ENCODE results near the gene SLC22A25.
"Not testable (repeated sequence)": the region's sequence is repeated elsewhere in the genome, so short reads cannot be mapped to it uniquely, and the experiment has no call there.

The SLC22A25 gene

DNA sequence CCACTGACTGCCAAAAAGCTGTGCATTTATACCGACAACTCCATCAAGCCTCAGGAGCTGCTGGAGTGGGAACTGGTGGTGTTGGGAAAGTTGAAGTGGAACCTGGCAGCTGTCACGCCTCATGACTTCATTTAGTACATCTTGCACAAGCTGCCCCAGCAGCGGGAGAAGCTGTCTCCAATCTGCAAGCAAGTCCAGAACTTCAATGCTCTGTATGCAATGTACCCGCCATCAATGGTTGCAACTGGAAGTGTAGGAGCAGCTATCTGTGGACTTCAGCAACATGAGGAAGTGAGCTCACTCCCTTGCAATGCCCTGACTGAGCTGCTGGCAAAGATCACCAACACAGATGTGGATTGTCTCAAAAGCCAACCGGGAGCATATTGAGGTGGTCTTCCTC is at the start of gene SLC22A25:
SLC22A25 (minus strand) TSS at position 67 of the 400 bp plus-strand sequence. CDS start 13,947 bp downstream, outside the sequence.
- no peak within 1 kb of the TSS for H3K4me3 Mint-ChIP-seq
- ATAC-seq (no peak), DNase-seq (no peak)
- no peaks in the 10 kb centered on the region for H3K36me3 Mint-ChIP-seq (ENCODE audit: low read depth)
- H3K27me3 Mint-ChIP-seq: peaks cover 12% of the 10 kb centered on the region
- no peak within 1 kb of the TSS for H3K27ac Mint-ChIP-seq
- no peaks in the 10 kb centered on the region for H3K9me3 Mint-ChIP-seq
- H3K4me1 Mint-ChIP-seq: peaks cover 11% of the 10 kb centered on the region

DNA sequence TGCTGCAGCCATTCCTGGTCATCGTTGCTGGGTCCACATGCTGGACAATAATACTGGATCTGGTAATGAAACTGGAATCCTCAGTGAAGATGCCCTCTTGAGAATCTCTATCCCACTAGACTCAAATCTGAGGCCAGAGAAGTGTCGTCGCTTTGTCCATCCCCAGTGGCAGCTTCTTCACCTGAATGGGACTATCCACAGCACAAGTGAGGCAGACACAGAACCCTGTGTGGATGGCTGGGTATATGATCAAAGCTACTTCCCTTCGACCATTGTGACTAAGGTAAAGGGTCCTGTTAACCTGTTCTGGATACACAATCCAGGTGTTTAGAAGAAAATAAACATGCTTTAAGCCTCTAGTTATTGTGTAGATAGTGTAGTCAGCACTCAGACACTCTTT is 46.9 kb upstream of the SLC22A25 start:
- no peak overlapping the region for H3K4me3 Mint-ChIP-seq
- peaks cover 11% of the 10 kb centered on the region for H3K27me3 Mint-ChIP-seq
- DNase-seq (no peak), ATAC-seq (no peak)
- no peaks in the 10 kb centered on the region for H3K36me3 Mint-ChIP-seq (ENCODE audit: low read depth)
- peaks cover 22% of the 10 kb centered on the region for H3K9me3 Mint-ChIP-seq
- H3K27ac Mint-ChIP-seq: no peak overlapping the region
- no peaks in the 10 kb centered on the region for H3K4me1 Mint-ChIP-seq

- ATAC-seq (no peak), DNase-seq (no peak)
- H3K27me3 Mint-ChIP-seq: peaks cover 17% of the 10 kb centered on the region
- no peaks in the 10 kb centered on the region for H3K4me1 Mint-ChIP-seq
- no peaks in the 10 kb centered on the region for H3K36me3 Mint-ChIP-seq (ENCODE audit: low read depth)
- H3K9me3 Mint-ChIP-seq: peaks cover 22% of the 10 kb centered on the region
- H3K4me3 Mint-ChIP-seq: no peak overlapping the region
- no peak overlapping the region for H3K27ac Mint-ChIP-seq
Measured at GRCh38 chr11:63289658-63290057, 46.3 kb upstream of the SLC22A25 start.

- Mint-ChIP-seq H3K27me3 (peaks cover 39% of the 10 kb centered on the region), H3K4me1 (no peaks in the 10 kb centered on the region), H3K9me3 (no peaks in the 10 kb centered on the region), H3K27ac (no peak overlapping the region), H3K36me3 (ENCODE audit: low read depth) (no peaks in the 10 kb centered on the region), H3K4me3 (no peak overlapping the region)
- no peak for DNase-seq
- no peak for ATAC-seq
Measured at GRCh38 chr11:63282579-63282978, 39.2 kb upstream of the SLC22A25 start.

GRCh38 chr11:63280920-63281319 is 37.5 kb upstream of the SLC22A25 start:
- Mint-ChIP-seq H3K27ac (no peak overlapping the region), H3K27me3 (peaks cover 37% of the 10 kb centered on the region)

DNA sequence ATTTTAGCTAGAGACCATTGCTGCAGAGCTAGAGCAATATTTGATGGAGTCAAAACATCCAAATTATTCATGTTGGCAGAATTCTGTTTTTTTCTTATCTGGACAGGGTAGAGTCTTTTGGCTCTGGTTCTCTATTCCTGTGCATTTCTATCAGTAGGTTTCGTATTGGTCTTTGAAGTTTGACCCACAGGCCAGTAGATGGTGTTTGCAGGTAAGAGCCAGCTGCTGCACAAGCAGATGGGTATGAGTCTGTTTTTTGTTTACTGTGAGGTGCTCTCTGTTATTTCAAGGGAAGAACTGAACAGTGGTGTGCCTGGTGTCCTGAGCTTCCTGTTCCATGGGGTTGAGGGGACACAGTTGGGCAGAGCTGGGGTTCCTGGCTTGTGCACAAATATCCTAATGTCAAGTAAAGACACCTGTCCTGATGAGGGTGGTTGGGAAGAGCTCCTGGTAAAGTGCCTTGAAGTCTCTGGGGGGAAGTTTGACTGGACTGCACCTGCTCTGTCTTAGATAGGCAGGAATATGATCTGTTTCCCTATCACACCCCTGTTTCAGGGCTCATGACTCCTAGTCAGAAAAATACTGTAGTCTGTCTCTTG is 34.0 kb upstream of the SLC22A25 start:
- Mint-ChIP-seq H3K4me3 (no peak overlapping the region), H3K9me3 (no peaks in the 10 kb centered on the region), H3K27me3 (peaks cover 18% of the 10 kb centered on the region), H3K36me3 (ENCODE audit: low read depth) (no peaks in the 10 kb centered on the region), H3K27ac (no peak overlapping the region), H3K4me1 (no peaks in the 10 kb centered on the region)
- no peak for ATAC-seq
- DNase-seq: no peak

More at GRCh38 chr11:63280920-63281319, 37.5 kb upstream of the SLC22A25 start:
- ATAC-seq (no peak), DNase-seq (no peak)
- no peak overlapping the region for H3K4me3 Mint-ChIP-seq
- no peaks in the 10 kb centered on the region for H3K36me3 Mint-ChIP-seq (ENCODE audit: low read depth)
- no peaks in the 10 kb centered on the region for H3K9me3 Mint-ChIP-seq
- H3K4me1 Mint-ChIP-seq: no peaks in the 10 kb centered on the region

- H3K4me1 Mint-ChIP-seq: no peaks in the 10 kb centered on the region
- no peak overlapping the region for H3K4me3 Mint-ChIP-seq
- DNase-seq: no peak
- H3K27me3 Mint-ChIP-seq: peaks cover 16% of the 10 kb centered on the region
- no peak for ATAC-seq
- no peaks in the 10 kb centered on the region for H3K9me3 Mint-ChIP-seq
- no peak overlapping the region for H3K27ac Mint-ChIP-seq
- H3K36me3 Mint-ChIP-seq (ENCODE audit: low read depth): no peaks in the 10 kb centered on the region
Measured at GRCh38 chr11:63274776-63275175, 31.4 kb upstream of the SLC22A25 start.

- no peak overlapping the region for H3K27ac Mint-ChIP-seq
- H3K4me1 Mint-ChIP-seq: no peaks in the 10 kb centered on the region
- H3K9me3 Mint-ChIP-seq: no peaks in the 10 kb centered on the region
- no peaks in the 10 kb centered on the region for H3K36me3 Mint-ChIP-seq (ENCODE audit: low read depth)
- H3K27me3 Mint-ChIP-seq: peaks cover 10% of the 10 kb centered on the region
- ATAC-seq: no peak
- DNase-seq: no peak
- H3K4me3 Mint-ChIP-seq: no peak overlapping the region
Measured at GRCh38 chr11:63273685-63274084, 30.3 kb upstream of the SLC22A25 start.

GRCh38 chr11:63262547-63262946 is 19.1 kb upstream of the SLC22A25 start:
- H3K36me3 Mint-ChIP-seq (ENCODE audit: low read depth): no peaks in the 10 kb centered on the region
- H3K4me1 Mint-ChIP-seq: no peaks in the 10 kb centered on the region
- ATAC-seq (no peak), DNase-seq (no peak)
- no peaks in the 10 kb centered on the region for H3K9me3 Mint-ChIP-seq
- peaks cover 23% of the 10 kb centered on the region for H3K27me3 Mint-ChIP-seq
- H3K4me3 Mint-ChIP-seq: no peak overlapping the region
- no peak overlapping the region for H3K27ac Mint-ChIP-seq

- ATAC-seq (no peak), DNase-seq (no peak)
- no peaks in the 10 kb centered on the region for H3K36me3 Mint-ChIP-seq (ENCODE audit: low read depth)
- peaks cover 7% of the 10 kb centered on the region for H3K27me3 Mint-ChIP-seq
- H3K27ac Mint-ChIP-seq: no peak overlapping the region
- no peak overlapping the region for H3K4me3 Mint-ChIP-seq
- H3K4me1 Mint-ChIP-seq: no peaks in the 10 kb centered on the region
- H3K9me3 Mint-ChIP-seq: no peaks in the 10 kb centered on the region
Measured at GRCh38 chr11:63251312-63251711, 7.9 kb upstream of the SLC22A25 start.

GRCh38 chr11:63250162-63251050 is 7.0 kb upstream of the SLC22A25 start:
- H3K36me3 Mint-ChIP-seq (ENCODE audit: low read depth): no peaks in the 10 kb centered on the region
- H3K9me3 Mint-ChIP-seq: no peaks in the 10 kb centered on the region
- DNase-seq: no peak
- H3K27ac Mint-ChIP-seq: no peak overlapping the region
- no peak for ATAC-seq
- peaks cover 12% of the 10 kb centered on the region for H3K27me3 Mint-ChIP-seq
- H3K4me3 Mint-ChIP-seq: no peak overlapping the region
- H3K4me1 Mint-ChIP-seq: no peaks in the 10 kb centered on the region

GRCh38 chr11:63248966-63249365 is 5.6 kb upstream of the SLC22A25 start:
- no peaks in the 10 kb centered on the region for H3K9me3 Mint-ChIP-seq
- H3K4me1 Mint-ChIP-seq: no peaks in the 10 kb centered on the region
- DNase-seq (no peak), ATAC-seq (no peak)
- H3K4me3 Mint-ChIP-seq: no peak overlapping the region
- H3K36me3 Mint-ChIP-seq (ENCODE audit: low read depth): no peaks in the 10 kb centered on the region
- peaks cover 12% of the 10 kb centered on the region for H3K27me3 Mint-ChIP-seq
- no peak overlapping the region for H3K27ac Mint-ChIP-seq

GRCh38 chr11:63247237-63248002 is 4.0 kb upstream of the SLC22A25 start:
- H3K27me3 Mint-ChIP-seq: peaks cover 12% of the 10 kb centered on the region
- H3K9me3 Mint-ChIP-seq; H3K4me3 Mint-ChIP-seq; DNase-seq; H3K4me1 Mint-ChIP-seq; H3K36me3 Mint-ChIP-seq (ENCODE audit: low read depth); ATAC-seq; H3K27ac Mint-ChIP-seq: not testable (repeated sequence)

DNA sequence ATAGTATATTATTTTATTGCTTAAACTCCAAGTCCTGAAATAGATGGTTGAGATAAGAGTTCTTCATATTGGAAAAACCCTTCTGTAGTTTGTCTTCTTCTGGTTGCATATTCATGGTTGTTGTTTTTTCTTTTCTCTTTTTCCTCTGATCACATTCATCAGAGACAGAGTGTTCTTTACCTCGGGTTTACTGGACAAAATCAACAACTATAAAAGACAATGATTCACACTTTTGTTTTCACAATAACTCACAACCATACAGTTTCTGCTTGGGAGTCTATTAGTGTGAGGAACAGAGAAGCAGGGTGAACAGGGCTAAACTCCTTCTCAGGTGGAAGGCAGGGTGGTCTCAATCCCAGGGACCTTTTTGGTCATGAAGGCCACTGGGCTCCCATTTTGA is 2.6 kb upstream of the SLC22A25 start:
- H3K27me3 Mint-ChIP-seq: peaks cover 12% of the 10 kb centered on the region
- no peak overlapping the region for H3K27ac Mint-ChIP-seq
- ATAC-seq (no peak), DNase-seq (no peak)
- H3K4me3 Mint-ChIP-seq: no peak overlapping the region
- no peaks in the 10 kb centered on the region for H3K36me3 Mint-ChIP-seq (ENCODE audit: low read depth)
- H3K4me1 Mint-ChIP-seq: peaks cover 11% of the 10 kb centered on the region
- H3K9me3 Mint-ChIP-seq: no peaks in the 10 kb centered on the region

GRCh38 chr11:63244862-63245261 is 1.5 kb upstream of the SLC22A25 start:
- ATAC-seq (no peak), DNase-seq (no peak)
- no peak overlapping the region for H3K4me3 Mint-ChIP-seq
- peaks cover 11% of the 10 kb centered on the region for H3K4me1 Mint-ChIP-seq
- no peaks in the 10 kb centered on the region for H3K9me3 Mint-ChIP-seq
- no peaks in the 10 kb centered on the region for H3K36me3 Mint-ChIP-seq (ENCODE audit: low read depth)
- H3K27ac Mint-ChIP-seq: no peak overlapping the region
- H3K27me3 Mint-ChIP-seq: peaks cover 14% of the 10 kb centered on the region
